ENCODE data around the gene DDX49. TPM values are rescaled to one million over a fixed set of nuclear protein-coding genes. Genes with fewer than 3 reads are reported as not detected.

DDX49 gene, protein sequence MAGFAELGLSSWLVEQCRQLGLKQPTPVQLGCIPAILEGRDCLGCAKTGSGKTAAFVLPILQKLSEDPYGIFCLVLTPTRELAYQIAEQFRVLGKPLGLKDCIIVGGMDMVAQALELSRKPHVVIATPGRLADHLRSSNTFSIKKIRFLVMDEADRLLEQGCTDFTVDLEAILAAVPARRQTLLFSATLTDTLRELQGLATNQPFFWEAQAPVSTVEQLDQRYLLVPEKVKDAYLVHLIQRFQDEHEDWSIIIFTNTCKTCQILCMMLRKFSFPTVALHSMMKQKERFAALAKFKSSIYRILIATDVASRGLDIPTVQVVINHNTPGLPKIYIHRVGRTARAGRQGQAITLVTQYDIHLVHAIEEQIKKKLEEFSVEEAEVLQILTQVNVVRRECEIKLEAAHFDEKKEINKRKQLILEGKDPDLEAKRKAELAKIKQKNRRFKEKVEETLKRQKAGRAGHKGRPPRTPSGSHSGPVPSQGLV
- 28.0 to 44.4 TPM (median 42.2 TPM) in 5 replicates for total RNA-seq (2022; extraction: Qiagen RNA extraction)

DNA sequence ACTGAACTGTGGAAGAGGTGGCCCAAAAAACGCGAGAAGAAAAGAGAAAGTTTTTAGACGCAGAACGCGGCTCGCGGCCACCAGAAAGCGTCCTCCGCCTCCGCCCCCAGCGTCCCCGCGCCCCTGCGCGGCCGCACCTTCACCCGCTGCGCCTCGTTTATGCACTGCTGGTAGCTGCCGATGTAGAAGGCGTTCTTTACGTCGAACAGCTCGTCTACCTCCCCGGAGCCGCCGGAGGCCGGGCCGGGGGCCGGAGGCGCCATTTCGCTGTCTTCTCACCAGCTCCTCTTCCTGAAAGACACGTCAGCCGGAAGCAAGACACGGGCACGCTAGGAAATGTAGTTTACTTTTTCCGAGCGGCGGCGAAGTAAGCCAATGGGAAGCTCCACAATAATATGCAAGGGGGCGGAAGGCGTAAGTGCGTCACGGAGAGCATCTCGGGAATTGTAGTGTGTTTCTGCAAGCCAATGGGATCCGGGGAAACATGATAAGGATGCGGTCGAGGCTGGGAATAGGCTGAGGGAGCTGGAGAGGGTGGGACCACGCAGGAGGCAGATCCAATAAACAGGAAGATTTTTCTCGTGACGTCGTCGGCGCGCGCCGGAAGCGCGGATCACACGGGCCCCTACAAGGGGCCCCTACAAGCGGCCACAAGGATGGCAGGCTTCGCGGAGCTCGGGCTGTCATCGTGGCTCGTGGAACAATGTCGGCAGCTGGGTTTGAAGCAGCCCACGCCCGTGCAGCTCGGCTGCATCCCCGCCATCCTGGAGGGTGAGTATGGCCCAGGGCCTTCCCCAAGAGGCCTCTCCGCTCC is at the start of gene DDX49, which contains the start of gene COPE:
DDX49 (plus strand) TSS at position 630 of the 814 bp plus-strand sequence; CDS start at position 657, 27 bp downstream.
COPE (minus strand) TSS at position 302 of the 814 bp plus-strand sequence; CDS start at position 263, 39 bp downstream.

DNA sequence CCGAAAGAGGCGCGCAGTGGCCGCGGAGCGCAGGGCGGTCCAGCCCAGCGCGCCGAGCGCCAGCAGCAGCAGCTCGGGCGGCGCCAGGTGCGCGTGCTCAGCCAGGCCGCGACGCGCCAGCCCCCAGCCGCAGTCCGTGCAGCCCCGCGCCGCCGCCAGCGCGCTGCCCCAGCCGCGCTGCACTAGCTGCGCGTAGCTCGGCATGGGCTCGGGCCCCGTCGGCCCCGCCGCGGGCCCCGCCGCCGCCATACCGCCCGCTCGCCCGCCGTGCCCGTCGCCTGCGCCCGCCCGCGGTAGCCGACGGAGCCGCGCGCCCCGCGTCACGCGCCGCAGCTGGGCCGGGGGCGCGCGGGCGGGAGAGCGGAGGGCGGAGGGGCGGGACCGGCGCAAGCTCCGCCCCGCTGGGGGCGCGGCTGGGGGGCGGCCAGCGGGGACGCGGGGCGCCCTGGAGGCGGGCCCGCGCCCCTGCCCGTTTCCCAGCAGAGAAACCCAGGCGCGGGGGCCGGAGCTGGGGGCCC is 23.6 kb upstream of the DDX49 start, which contains the start of gene CERS1:
CERS1 (minus strand) TSS at position 335 of the 518 bp plus-strand sequence; CDS start at position 249, 86 bp downstream.

DNA sequence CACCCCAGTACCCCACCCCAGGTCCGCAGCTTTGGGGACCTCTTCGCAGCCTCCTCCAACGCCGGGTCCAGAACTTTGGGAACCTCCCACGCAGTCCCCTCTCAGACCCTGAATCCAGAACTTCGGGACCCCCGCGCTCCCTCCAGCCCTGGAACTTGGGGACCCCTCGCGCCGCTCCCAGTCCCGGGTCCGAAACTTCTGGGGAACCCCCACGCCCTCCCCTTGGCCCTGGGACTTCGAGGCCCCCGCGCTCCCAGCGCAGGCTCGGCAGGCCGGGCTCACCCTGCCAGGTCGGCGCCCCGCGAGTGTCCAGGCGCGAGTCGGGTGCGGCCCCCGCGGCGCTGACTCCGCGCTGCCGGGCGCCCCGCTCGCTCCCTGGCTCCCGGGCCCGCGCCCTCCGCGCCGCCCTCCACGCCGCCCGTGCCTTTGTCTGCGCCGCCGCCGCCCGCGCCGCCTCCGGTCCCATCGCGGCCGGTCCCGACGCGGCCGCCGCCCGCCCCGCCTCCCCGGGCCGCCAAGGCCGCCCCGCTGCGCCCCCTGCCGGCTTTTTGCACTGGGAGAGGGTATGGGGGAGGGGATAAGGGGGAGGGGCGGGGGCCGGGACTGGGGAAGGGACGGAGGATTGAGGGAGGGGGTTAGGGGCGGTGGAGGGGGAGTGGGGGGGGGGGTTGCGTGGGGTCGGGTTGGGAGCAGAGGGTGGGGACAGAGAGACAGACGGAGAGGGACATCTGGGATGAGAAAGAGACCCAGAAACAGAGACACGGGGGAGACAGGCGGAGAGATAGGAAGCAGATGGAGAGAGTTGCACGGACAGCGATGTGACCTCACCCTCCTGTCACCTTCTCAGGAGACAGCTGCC is 21.5 kb downstream of the DDX49 start, which contains the start of gene HOMER3:
HOMER3 (minus strand) TSS at position 449 of the 859 bp plus-strand sequence. CDS start 2,235 bp downstream, outside the sequence.

Other genes with a start within 250 kb of the DDX49 start
- gene CRTC1, start 236.0 kb upstream of the DDX49 start, total RNA-seq (2022; extraction: Qiagen RNA extraction), result 3.1 to 5.6 TPM (median 4.8 TPM) in 5 replicates
- gene COMP, start 128.4 kb upstream of the DDX49 start, total RNA-seq (2022; extraction: Qiagen RNA extraction), result 0.18 to 0.39 TPM (median 0.24 TPM) in 5 replicates
- 36.1 to 43.5 TPM (median 42.0 TPM) in 5 replicates for gene UPF1, start 87.8 kb upstream of the DDX49 start, total RNA-seq (2022; extraction: Qiagen RNA extraction)
- 3.6 to 5.3 TPM (median 5.0 TPM) in 5 replicates for gene CERS1, start 23.6 kb upstream of the DDX49 start, total RNA-seq (2022; extraction: Qiagen RNA extraction)
- 132 to 173 TPM (median 166 TPM) in 5 replicates for gene COPE, start 328 bp upstream of the DDX49 start, total RNA-seq (2022; extraction: Qiagen RNA extraction)
- gene HOMER3, start 21.5 kb downstream of the DDX49 start, total RNA-seq (2022; extraction: Qiagen RNA extraction), result 20.6 to 29.2 TPM (median 28.8 TPM) in 5 replicates
- gene SUGP2, start 113.8 kb downstream of the DDX49 start, total RNA-seq (2022; extraction: Qiagen RNA extraction), result 22.2 to 31.2 TPM (median 28.1 TPM) in 5 replicates
- gene ARMC6, start 113.9 kb downstream of the DDX49 start, total RNA-seq (2022; extraction: Qiagen RNA extraction), result 23.0 to 30.9 TPM (median 28.5 TPM) in 5 replicates
- 0.71 to 0.87 TPM (median 0.74 TPM) in 5 replicates for gene SLC25A42, start 144.3 kb downstream of the DDX49 start, total RNA-seq (2022; extraction: Qiagen RNA extraction)
- gene TMEM161A, start 218.8 kb downstream of the DDX49 start, total RNA-seq (2022; extraction: Qiagen RNA extraction), result 20.3 to 25.7 TPM (median 23.5 TPM) in 5 replicates

All from A549 treated with AZD2906 at 1 μM for 4 hours (cell line).